CD4-positive, alpha-beta T cell (primary cell): Measurements from ENCODE around the gene CPVL. TPM values are rescaled to one million over a fixed set of nuclear protein-coding genes. Genes with fewer than 3 reads are reported as not detected.

ENCODE experiments used
- ATAC-seq: fragments of 200-7000 bp; cut with Tn5 transposase; one replicate; pipeline ENCODE4 v1.10.0; 2022; ENCODE audit warnings: mild to moderate bottlenecking; ENCODE audit not compliant: poor library complexity
- CTCF ChIA-PET: fragments of 350-600 bp; sonication (Branson Sonifier 250); formaldehyde crosslinking; loops from one replicate; lab custom pipeline; 2021; ENCODE audit warnings: antibody characterized with exemption, inconsistent platforms; lab: Charles Lee
- POLR2A ChIA-PET: fragments of 350-600 bp; sonication (Branson Sonifier 250); formaldehyde crosslinking; loops from one replicate; lab custom pipeline; 2021; ENCODE audit warnings: antibody characterized with exemption, inconsistent platforms; lab: Charles Lee
- DNase-seq, 14 experiments: peaks; one replicate each; pipeline ENCODE4 v3.0.0-alpha.2; 2013 to 2020; ENCODE audit warnings: mixed read lengths in 2 of 14
- H3K27ac ChIP-seq, 2 donors: one replicate each; pipeline versions ENCODE4 v1.5.1 to v1.7.0; 2013; ENCODE audit warnings: low read length in 2 of 2, low read depth in 1 of 2, mild to moderate bottlenecking in 1 of 2
- H3K27me3 ChIP-seq, 2 experiments: 1 replicate in 1 of 2; 2 replicates in 1 of 2; pipeline versions ENCODE4 v1.6.1 to v1.7.0; 2013; ENCODE audit warnings: low read length in 2 of 2, control low read depth in 1 of 2, mild to moderate bottlenecking in 1 of 2, moderate library complexity in 1 of 2; ENCODE audit not compliant: insufficient read depth in 2 of 2, control insufficient read depth in 1 of 2
- H3K36me3 ChIP-seq: one replicate; pipeline ENCODE4 v1.6.1; 2013; ENCODE audit warnings: low read length, control low read depth; ENCODE audit not compliant: insufficient read depth
- H3K4me1 ChIP-seq: one replicate; pipeline ENCODE4 v1.6.1; 2013; ENCODE audit warnings: low read length, control low read depth; ENCODE audit not compliant: insufficient read depth
- H3K4me3 ChIP-seq: one replicate; pipeline ENCODE4 v1.5.1; 2013; ENCODE audit warnings: mild to moderate bottlenecking, low read length, moderate library complexity
- H3K9me3 ChIP-seq, 2 experiments: 1 replicate in 1 of 2; 2 replicates in 1 of 2; pipeline versions ENCODE4 v1.6.1 to v1.7.0; 2013; ENCODE audit warnings: low read length in 2 of 2, mild to moderate bottlenecking in 2 of 2, control low read depth in 1 of 2, moderate library complexity in 1 of 2; ENCODE audit not compliant: control insufficient read depth in 1 of 2, insufficient read depth in 1 of 2
- H3K27ac Mint-ChIP-seq: one replicate; pipeline ENCODE4 v1.8.0; 2020; ENCODE audit warnings: mixed read lengths
- H3K27me3 Mint-ChIP-seq: one replicate; pipeline ENCODE4 v1.8.0; 2021; ENCODE audit warnings: mixed read lengths
- H3K36me3 Mint-ChIP-seq: one replicate; pipeline ENCODE4 v1.8.0; 2021; ENCODE audit warnings: low read depth, mixed read lengths
- H3K4me1 Mint-ChIP-seq: one replicate; pipeline ENCODE4 v1.8.0; 2021; ENCODE audit warnings: low read depth, mixed read lengths
- H3K4me3 Mint-ChIP-seq: one replicate; pipeline ENCODE4 v1.8.0; 2020; ENCODE audit warnings: mild to moderate bottlenecking, mixed read lengths
- H3K9me3 Mint-ChIP-seq: one replicate; pipeline ENCODE4 v1.8.0; 2020; ENCODE audit warnings: mixed read lengths
- CTCF ChIP-seq: fragments of 200-600 bp; IDR thresholded peaks from one replicate; pipeline ENCODE4 v1.8.0; 2022; ENCODE audit warnings: antibody characterized with exemption, mild to moderate bottlenecking
- intact Hi-C, 2 experiments: fragments of 100-400 bp; cut with DNase I in 1 of 2; cut with micrococcal nuclease in 1 of 2; formaldehyde crosslinking; loops; one replicate each; pipeline versions ENCODE4 v1.15.1 to v1.9.0; 2023 to 2025; cut with DNase I, micrococcal nuclease
- total RNA-seq, 174 experiments: library from RNA in 2 of 174; stranded (reverse) in 2 of 174; gene quantifications; one replicate each; pipeline ENCODE4 v1.2.3 and lab custom pipeline; 2021 to 2026

The CPVL gene
- total RNA-seq, 2 experiments from 2014 or later = 3.8 to 4.5 TPM

DNA sequence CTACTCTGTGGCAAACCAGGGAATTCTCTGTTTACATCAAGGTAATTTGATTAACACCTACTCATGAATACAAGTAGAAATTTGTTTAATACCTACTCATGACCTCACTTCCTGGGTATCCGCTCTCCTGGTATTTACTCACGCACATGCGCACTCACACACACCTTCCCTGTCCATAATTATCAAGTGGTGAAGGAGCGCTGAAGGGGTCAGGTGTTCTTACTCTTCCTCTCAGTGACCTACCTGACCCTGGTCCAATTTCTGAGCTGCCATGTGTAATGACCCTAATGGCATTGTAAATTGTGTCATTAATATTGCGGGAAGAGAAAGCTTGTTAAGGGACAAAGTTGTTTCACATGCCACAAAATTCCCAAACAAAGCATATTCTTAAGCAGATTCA, 146.9 kb downstream of the CPVL start:
- Mint-ChIP-seq H3K9me3 (no peaks in the 10 kb centered on the region), H3K4me3 (no peak overlapping the region), H3K4me1 (no peaks in the 10 kb centered on the region), H3K27ac (no peak overlapping the region), H3K36me3 (no peaks in the 10 kb centered on the region), H3K27me3 (peaks cover 9% of the 10 kb centered on the region)
- ChIA-PET CTCF (no interaction called here), POLR2A (no interaction called here)
- no peak for ATAC-seq
- no peak overlapping the region for H3K27ac ChIP-seq
- TF ChIP-seq CTCF = no peak
- intact Hi-C loops = no loop called here
- no peaks in the 10 kb centered on the region for H3K36me3 ChIP-seq
- no peaks in the 10 kb centered on the region for H3K27me3 ChIP-seq
- peaks cover 0 to 3% of the 10 kb centered on the region in 2 experiments for H3K9me3 ChIP-seq
- no peaks in the 10 kb centered on the region for H3K4me1 ChIP-seq
- H3K4me3 ChIP-seq = no peak overlapping the region
- no peak for DNase-seq

- H3K4me3 Mint-ChIP-seq = no peak overlapping the region
- H3K27me3 Mint-ChIP-seq = peaks cover 12% of the 10 kb centered on the region
- Histone ChIP-seq H3K27ac (no peak overlapping the region), H3K9me3 (peaks cover 0 to 3% of the 10 kb centered on the region in 2 experiments), H3K4me3 (no peak overlapping the region), H3K27me3 (no peaks in the 10 kb centered on the region), H3K4me1 (no peaks in the 10 kb centered on the region), H3K36me3 (no peaks in the 10 kb centered on the region)
- ChIA-PET POLR2A (no interaction called here), CTCF (no interaction called here)
- no peak for ATAC-seq
- H3K4me1 Mint-ChIP-seq = no peaks in the 10 kb centered on the region
- no peak for TF ChIP-seq CTCF
- no peaks in the 10 kb centered on the region for H3K9me3 Mint-ChIP-seq
- no peaks in the 10 kb centered on the region for H3K36me3 Mint-ChIP-seq
- H3K27ac Mint-ChIP-seq = no peak overlapping the region
- intact Hi-C loops = no loop called here
- DNase-seq = no peak
Measured at GRCh38 chr7:28998105-28998504, 148.2 kb downstream of the CPVL start.

GRCh38 chr7:28996836-28997235, 149.5 kb downstream of the CPVL start:
- Histone ChIP-seq H3K4me3 (no peak overlapping the region), H3K27ac (no peak overlapping the region), H3K27me3 (no peaks in the 10 kb centered on the region), H3K4me1 (no peaks in the 10 kb centered on the region), H3K9me3 (peaks cover 0 to 3% of the 10 kb centered on the region in 2 experiments), H3K36me3 (no peaks in the 10 kb centered on the region)
- Mint-ChIP-seq H3K27me3 (peaks cover 12% of the 10 kb centered on the region), H3K27ac (no peak overlapping the region), H3K4me1 (no peaks in the 10 kb centered on the region), H3K4me3 (no peak overlapping the region), H3K9me3 (no peaks in the 10 kb centered on the region), H3K36me3 (no peaks in the 10 kb centered on the region)
- ATAC-seq (no peak), DNase-seq (no peak)
- intact Hi-C loops = no loop called here
- POLR2A ChIA-PET = no interaction called here
- no peak for TF ChIP-seq CTCF
- CTCF ChIA-PET = no interaction called here
